CD4-positive, alpha-beta T cell treated with Interleukin-15 for 1 hour (primary cell): ENCODE data around the gene ZNF282.

ENCODE experiments used
- DNase-seq: peaks from one replicate; pipeline ENCODE4 v3.0.0-alpha.2; 2020

Gene ZNF282

GRCh38 chr7:149194799-149195179 lies 557 bp upstream of the ZNF282 start:
- no peak for DNase-seq

DNA sequence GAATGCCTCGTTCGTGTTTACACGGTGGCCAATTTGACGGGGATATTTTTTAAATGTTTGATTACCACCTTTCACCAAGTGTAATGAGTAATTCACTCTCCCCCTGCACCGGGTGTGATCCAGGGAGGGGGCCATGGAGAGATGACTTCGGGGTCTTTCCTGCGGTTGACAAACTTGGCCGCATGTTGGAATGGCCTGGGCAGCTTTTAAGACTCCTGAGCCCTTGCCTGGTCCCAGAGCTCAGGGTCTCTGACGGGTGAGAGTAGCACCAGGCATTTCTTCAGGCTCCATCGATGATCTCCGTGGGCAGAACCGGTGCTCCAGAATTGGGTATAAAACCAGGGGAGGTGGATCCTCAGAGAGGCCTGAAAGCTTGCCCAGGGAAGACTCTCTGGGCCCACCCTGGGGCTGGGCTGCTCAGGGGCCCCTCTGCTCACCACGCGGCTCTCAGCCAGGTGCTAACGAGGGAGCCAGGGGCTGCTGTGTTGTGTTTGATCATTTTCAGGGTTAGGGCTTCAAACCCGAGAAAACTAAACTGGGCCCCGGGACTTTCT lies 882 bp downstream of the ZNF282 start:
- no peak for DNase-seq

DNA sequence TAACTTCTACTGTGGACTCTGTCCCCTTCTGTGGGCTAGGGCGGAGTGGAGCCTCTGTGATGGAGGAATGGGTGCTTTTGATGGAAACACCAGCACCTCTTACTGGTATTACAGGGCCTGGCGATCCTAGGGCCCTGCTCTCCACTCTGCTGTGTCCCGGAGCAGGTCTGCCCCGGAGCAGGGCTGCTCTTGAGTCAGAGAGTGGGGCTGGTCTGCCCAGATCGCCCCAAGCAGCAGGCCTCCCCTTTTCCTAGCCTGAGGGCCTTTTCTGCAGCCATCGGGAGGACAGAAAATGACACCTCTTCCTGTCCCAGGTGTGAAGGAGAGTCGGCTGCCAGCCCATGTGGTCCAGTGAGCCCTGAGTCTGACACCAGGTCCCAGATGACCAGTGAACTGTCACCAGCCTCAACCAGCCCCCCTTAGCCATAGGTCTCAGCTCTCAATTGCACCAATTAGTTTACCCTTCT lies 1.4 kb downstream of the ZNF282 start:
- DNase-seq = no peak

DNA sequence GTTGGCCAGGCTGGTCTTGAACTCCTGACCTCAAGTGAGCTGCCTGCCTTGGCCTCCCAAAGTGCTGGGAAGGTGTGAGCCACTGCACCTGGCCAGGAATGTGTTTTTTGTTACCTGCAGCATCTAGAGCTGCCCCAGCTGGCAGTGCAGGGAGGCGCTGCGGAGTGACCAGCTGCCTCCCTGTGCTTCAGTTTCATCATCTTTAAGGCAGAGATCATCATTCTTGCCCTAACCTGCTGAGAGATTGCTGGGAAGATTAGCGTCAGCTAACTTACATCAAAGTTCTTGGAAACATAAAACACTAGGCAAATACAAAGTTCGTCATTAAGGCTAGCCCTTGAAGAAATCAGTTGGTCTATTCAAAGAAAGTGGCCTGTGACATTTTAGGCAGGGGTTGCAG lies 2.3 kb downstream of the ZNF282 start:
- no peak for DNase-seq

GRCh38 chr7:149198161-149198816 lies 2.9 kb downstream of the ZNF282 start:
- no peak for DNase-seq

- no peak for DNase-seq
Observed at GRCh38 chr7:149199234-149199995, 4.1 kb downstream of the ZNF282 start.

DNA sequence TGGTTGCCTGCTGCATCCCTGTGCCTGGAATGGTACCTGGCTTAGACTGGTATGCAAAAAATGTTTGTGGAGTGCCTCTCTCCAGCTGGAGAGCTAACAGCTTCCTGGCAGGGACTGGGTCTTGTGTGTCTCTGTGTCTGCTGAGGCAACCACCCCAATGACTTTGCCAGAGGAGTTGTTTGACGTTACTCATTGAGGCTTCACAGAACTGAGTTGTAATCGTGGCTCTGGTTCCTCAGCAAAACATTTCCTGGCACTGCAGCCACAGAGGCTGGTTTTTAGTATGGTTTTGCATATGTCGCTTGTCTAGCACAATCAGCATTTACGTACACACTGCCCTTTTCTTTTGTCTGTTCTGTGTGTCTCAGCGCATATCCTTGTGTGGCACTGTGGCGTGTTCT lies 7.5 kb downstream of the ZNF282 start:
- DNase-seq = no peak

DNA sequence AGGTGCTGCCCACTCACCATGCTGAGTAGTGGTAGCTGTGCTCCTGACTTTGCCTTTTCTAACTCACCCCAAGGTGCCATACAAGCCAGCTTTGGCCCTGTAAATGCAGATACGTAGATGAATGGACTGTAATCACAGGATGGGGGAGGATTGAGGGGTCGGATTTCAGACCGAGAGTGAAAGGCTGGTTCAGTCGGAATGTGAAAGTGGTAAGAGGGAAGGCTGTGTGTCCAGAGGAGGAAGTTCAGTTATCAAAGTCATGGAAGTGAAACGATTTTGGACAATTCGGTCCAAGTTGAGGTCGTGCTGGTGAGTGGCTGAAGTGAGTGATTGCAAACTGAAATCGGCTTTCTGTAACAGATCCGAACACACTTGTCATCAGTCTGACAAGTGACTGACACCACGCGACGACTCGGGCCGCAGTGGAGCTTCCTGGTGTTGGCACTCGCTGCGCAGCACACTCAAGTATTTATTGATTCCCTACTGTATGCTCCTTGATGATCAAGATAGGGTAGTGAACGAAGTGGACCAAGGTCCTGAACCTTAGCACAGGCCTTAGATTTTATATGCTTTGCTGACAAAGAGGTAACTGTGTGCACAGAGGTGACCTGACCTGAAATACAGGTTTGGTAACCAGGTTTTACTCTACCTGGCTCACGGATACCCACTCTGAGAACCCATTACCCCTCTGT lies 10.5 kb downstream of the ZNF282 start:
- DNase-seq = no peak

DNA sequence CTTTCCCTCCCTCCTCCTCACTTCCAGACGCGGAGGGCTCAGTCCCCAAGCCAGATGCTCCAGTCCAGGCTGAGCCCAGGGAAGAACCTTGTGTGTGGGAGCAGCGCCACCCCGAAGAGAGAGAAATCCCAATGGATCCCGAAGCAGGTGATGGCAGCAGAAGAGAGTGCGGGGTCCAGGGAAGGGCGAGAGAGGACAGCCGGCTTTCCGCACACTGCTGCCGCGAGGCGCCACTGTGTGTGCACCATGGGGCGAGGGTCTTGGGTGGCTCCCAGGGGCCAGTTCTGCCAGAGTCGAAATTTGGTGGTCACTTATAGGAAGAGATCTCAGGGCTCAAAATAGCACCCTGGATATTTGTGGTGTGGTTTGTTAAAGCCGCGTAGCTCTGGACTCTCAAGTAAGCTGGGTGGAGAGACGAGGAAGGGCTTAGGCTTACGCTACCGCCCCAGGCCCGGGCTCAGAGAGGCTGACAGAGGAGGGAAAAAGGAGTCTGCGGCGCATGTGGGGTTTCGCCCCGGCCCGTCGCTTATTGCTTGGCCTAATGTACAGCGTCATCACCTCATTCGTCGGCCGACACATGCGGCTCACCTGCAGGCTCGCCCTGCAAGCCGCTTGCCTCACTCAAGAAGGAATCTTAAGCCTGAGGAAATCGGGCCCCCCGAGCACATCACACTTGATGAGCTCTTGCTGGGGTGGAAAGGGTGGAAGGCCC lies 12.1 kb downstream of the ZNF282 start:
- DNase-seq = no peak

GRCh38 chr7:149209518-149210269 lies 14.3 kb downstream of the ZNF282 start:
- DNase-seq = peak; percentile 38

DNA sequence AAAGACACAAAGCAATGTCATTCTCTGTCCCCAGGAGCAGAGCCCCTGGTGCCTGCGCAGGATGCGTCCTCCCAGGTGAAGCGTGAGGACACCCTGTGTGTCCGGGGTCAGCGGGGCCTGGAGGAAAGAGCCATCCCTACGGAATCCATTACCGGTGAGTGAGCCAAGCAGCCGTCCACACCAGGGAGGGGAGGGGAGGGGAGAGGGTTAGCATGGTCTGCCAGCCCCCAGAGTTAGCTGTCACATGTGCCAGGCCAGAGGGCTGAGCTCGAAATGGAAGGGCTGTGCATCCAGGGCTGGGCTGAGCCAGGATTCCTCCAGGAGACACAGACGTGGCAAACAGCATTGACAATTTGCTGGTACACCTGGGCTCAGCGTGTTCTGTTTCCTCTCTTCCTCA lies 15.2 kb downstream of the ZNF282 start:
- no peak for DNase-seq

DNA sequence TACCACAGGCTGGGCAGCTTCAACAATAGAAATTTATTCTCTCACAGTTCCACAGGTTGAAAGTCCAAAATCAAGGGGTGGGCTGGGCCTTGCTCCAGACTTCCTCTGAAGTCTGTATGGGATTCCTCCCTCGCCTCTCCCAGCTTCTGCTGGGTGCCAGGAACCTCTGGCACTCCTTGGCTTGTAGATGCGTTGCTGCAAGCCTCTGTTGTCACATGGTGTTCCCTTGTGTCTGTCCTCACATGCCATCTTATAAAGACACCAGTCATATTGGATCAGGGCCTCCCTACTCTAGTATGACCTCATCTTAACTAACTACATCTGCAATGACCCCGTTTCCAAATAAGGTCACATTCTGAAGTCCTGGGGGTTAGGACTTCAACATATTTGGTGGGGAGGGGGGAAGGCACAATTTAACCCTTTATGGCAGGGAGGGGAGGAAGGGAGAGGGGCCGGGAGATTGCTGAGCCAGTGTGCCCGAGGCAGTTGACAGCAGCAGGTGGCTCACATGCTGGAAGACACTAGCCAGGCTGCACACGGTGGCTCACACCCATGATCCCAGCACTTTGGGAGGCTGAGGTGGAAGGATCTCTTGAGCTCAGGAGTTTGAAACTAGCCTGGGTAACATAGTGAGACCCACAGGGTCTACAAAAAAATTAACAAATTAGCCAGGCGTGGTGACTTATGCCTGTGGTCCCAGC lies 18.8 kb downstream of the ZNF282 start:
- no peak for DNase-seq

DNA sequence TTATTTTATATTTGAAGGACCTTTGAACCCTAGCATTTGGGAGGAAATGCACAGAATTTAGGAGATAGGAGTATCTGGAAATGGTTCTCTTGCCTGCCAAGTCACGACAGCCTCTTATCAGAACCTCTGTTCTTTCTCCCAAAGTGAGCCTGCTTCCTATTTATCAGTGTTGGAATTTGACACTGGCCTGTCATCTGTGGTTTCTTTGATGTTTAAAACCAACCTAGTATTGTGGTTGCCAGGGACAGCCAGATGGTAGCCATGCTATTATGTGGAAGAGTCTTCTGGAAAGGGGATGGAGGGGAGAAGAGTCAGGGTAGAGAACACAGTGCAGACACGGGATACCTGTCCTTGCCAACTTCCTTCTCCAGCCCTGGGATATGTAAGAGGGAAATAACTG lies 21.1 kb downstream of the ZNF282 start:
- DNase-seq = no peak

GRCh38 chr7:149217570-149217969 lies 22.2 kb downstream of the ZNF282 start:
- no peak for DNase-seq

DNA sequence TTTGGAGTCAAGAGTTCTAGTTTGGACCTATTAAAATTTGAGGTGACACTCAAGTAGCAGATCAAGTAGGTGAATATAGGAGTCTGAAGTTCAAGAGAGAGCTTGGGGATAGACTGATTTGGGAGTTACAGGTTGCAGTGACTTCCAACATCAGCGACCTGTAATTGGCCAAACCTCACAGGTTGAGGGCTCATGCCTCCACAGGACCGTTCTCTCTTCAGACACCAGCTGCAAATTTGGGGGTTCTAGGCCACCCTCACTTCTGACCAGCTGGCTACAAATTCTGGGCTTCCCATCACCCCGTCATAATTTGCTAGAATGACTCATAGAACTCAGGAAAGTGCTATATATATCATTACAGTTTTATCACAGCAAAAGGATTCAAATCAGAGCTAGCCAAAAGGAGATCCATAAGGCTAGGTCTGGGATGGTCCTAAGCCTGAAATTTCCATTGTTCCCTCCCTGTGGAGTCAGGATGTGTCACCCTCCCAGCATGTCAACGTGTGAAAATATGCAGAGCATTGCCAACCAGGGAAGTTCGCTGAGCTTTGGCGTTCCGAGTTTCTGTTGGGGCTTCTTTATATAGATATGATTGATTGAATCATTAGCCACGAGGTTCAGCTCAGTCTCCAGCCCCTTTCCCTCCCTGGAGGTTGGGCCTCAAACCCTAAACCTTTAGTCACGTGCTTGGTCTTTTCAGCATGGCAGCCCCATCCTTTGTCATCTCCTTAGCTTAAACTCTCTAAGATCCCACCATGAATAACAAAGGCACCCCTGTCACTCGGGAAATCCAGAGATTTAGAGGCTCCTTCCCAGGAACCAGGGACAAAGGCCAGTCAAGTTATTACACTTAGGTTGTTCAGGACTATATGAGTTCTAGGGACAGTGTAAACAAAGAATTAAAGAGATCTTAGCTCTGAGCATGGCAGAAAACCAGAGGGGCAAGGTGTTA lies 23.4 kb downstream of the ZNF282 start:
- DNase-seq = no peak

GRCh38 chr7:149220534-149220933 lies 25.2 kb downstream of the ZNF282 start:
- no peak for DNase-seq

DNA sequence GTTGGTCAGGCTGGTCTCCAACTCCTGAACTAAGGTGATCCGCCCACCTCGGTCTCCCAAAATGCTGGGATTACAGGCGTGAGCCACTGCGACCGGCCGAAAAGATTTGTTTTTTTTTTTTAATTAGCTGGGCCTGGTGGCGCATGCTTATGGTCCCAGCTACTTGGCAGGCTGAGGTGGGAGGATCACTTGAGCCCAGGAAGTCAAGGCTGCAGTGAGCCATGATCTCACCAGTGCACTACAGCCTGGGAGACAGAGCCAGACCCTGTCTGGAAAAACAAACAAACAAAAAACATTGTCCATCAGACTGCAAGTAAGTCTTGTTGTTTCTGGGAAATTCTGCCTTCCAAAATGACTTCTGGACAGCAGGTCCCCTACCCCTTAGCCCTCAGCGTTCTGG lies 27.8 kb downstream of the ZNF282 start:
- DNase-seq = no peak

GRCh38 chr7:149223761-149224160 lies 28.4 kb downstream of the ZNF282 start:
- no peak for DNase-seq

DNA sequence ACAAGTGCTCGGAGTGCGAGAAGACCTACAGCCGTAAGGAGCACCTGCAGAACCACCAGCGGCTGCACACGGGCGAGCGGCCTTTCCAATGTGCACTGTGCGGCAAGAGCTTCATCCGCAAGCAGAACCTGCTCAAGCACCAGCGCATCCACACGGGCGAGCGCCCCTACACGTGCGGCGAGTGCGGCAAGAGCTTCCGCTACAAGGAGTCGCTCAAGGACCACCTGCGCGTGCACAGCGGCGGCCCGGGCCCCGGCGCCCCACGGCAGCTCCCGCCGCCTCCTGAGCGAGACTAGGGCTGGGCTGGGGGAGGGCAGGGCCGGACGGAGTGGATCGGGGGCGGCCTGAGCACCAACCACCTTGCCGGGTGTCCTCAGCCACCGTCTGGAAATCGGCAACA lies 29.0 kb downstream of the ZNF282 start:
- DNase-seq = no peak

GRCh38 chr7:149225106-149225505 lies 29.8 kb downstream of the ZNF282 start:
- no peak for DNase-seq
